HUES64 (cell line): ENCODE measurements around the gene DERA.
"Not testable (repeated sequence)": the region's sequence is repeated elsewhere in the genome, so short reads cannot be mapped to it uniquely, and the experiment has no call there.

ENCODE experiments used
- H3K27ac ChIP-seq: 2 replicates; pipeline ENCODE4 v1.7.0; 2013; ENCODE audit warnings: low read depth, low read length, inconsistent platforms
- H3K27me3 ChIP-seq: 2 replicates; pipeline ENCODE4 v1.6.1; 2013; ENCODE audit warnings: mild to moderate bottlenecking, low read length; ENCODE audit not compliant: insufficient read depth
- H3K36me3 ChIP-seq: 2 replicates; pipeline ENCODE4 v1.6.1; 2013; ENCODE audit warnings: mild to moderate bottlenecking, low read length; ENCODE audit not compliant: insufficient read depth
- H3K4me1 ChIP-seq: 2 replicates; pipeline ENCODE4 v1.6.1; 2013; ENCODE audit warnings: mild to moderate bottlenecking, low read length, moderate library complexity; ENCODE audit not compliant: insufficient read depth
- H3K4me3 ChIP-seq: 2 replicates; pipeline ENCODE4 v1.5.1; 2013; ENCODE audit warnings: mild to moderate bottlenecking, low read length, moderate library complexity
- H3K9ac ChIP-seq: 2 replicates; pipeline ENCODE4 v1.6.1; 2013; ENCODE audit warnings: mild to moderate bottlenecking, low read depth, low read length
- H3K9me3 ChIP-seq: 2 replicates; pipeline ENCODE4 v1.6.1; 2013; ENCODE audit warnings: low read depth, low read length; ENCODE audit not compliant: insufficient read depth
- WGBS: fragments of 150-250, 120-280 bp; methylation state at CpG from one replicate; pipeline ENCODE4 v1.1.7; 2013; ENCODE audit warnings: missing lambda C conversion rate; 5-methylcytosine and 5-hydroxymethylcytosine counted together

The DERA gene

DNA sequence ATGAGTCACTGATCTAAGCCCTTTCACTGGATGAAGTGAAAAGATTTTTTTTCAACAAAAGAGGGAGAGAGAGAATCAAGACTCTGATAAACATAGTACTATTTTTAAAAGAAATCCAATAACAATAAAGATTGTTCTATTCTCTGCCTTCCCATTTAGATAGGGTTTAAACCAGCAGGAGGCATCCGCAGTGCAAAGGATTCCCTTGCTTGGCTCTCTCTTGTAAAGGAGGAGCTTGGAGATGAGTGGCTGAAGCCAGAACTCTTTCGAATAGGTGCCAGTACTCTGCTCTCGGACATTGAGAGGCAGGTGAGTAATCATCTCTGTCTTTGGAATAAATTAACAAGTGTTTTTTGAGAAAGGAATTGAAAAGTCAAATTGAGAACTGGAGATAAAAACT, 124.9 kb downstream of the DERA start:
- Histone ChIP-seq H3K27ac (no peak overlapping the region), H3K9ac (no peak overlapping the region), H3K27me3 (no peaks in the 10 kb centered on the region), H3K9me3 (no peaks in the 10 kb centered on the region), H3K36me3 (no peaks in the 10 kb centered on the region), H3K4me3 (no peak overlapping the region), H3K4me1 (peaks cover 18% of the 10 kb centered on the region)
- 82% methylated on average over 3 of the region's 3 CpGs for WGBS

DNA sequence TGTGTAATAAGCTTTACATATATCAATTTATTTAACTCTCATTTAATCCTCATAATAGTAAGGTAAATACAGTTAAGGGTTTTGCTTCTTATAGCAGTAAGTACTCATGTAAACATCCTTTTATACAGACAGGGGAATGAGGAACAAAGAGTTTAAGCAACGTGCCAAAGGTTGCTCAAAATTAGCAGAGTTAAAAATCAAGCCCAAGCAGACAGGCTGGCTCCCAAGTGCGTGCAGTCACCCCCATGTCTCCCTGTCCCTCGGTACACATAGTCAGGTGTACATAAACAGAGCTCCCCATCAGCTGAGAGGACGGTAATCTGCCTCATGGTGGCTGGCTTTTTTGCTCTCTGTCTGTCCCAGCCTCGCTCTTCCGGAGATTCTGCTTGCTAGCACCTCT, 126.4 kb downstream of the DERA start:
- 86% methylated on average over 6 of the region's 6 CpGs for WGBS

DNA sequence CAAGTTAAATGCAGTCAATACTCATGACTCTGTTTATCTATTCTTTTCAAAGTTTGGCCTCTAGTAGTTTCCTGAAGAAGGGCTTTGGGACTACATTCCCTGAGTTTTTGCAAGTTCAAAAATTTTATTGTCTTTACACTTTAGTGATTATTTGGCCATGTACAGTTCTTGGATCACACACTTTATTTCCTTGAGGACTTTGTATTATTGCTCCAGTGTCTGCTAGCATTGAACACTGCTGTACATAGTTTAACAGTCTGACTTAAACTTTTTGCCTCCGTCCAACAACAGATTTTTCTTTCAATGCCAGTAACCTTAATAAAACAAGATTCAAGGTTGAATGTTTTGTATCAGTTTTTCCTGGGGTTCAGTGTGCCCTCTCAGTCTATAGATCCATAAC, 132.3 kb downstream of the DERA start:
- H3K36me3 ChIP-seq = no peaks in the 10 kb centered on the region
- no peak overlapping the region for H3K9ac ChIP-seq
- no peak overlapping the region for H3K4me3 ChIP-seq
- no peak overlapping the region for H3K27ac ChIP-seq
- H3K27me3 ChIP-seq = no peaks in the 10 kb centered on the region
- H3K4me1 ChIP-seq = no peaks in the 10 kb centered on the region
- WGBS = 89% methylated on average over 1 of the region's 1 CpG
- H3K9me3 ChIP-seq = peaks cover 2% of the 10 kb centered on the region; the same call in 1 of the 2 replicates

More for the DNA sequence above, 126.4 kb downstream of the DERA start:
- H3K27ac ChIP-seq = no peak overlapping the region
- H3K4me3 ChIP-seq = no peak overlapping the region
- H3K9ac ChIP-seq = no peak overlapping the region
- no peaks in the 10 kb centered on the region for H3K27me3 ChIP-seq
- no peaks in the 10 kb centered on the region for H3K36me3 ChIP-seq
- H3K9me3 ChIP-seq = no peaks in the 10 kb centered on the region; the same call in 1 of the 2 replicates
- peaks cover 8% of the 10 kb centered on the region for H3K4me1 ChIP-seq

DNA sequence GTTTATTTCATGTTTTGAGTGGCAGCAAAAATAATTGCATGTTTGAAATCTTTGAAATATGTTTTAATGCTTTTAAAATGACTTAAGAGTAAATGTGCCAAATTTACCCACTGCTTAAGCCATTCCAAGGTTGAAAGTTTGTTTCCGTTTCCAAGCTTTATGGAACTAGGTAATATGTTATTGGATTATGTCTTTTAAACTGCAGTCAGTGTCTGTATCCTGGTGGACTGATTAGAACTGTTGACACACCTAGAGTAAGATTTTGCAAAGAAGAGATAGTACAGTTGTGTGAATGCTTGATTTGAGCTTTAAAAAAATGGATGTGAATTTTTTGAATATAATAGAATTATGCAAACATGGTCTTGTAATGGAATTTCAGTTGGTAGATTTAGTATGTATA, 135.1 kb downstream of the DERA start:
- no peaks in the 10 kb centered on the region for H3K27me3 ChIP-seq
- H3K36me3 ChIP-seq = no peaks in the 10 kb centered on the region
- no peak overlapping the region for H3K27ac ChIP-seq
- WGBS = 98% methylated on average over 1 of the region's 1 CpG
- no peaks in the 10 kb centered on the region for H3K4me1 ChIP-seq
- H3K4me3 ChIP-seq = no peak overlapping the region
- H3K9me3 ChIP-seq = peaks cover 2% of the 10 kb centered on the region; the same call in 1 of the 2 replicates
- no peak overlapping the region for H3K9ac ChIP-seq

DNA sequence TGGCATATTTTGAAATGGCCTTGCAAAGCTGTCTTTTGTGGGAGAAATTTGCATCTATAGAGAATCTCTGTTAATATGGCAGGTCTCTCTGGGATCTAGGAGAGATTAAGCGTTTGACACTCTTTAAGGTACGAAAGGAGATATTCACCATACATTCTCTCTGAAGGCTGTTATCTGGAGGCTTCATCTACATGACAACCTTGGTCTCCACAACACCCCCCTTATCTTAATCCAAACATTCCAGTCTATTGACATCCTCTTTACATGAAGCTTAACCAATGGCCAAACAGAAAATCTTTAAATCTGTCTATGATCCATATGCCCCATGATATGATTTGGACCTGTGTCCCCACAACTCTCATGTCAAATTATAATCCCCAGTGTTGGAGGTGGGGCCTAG, 137.4 kb downstream of the DERA start:
- no peak overlapping the region for H3K9ac ChIP-seq
- H3K9me3 ChIP-seq = 0 out of 2 replicates have a peak, but pooled peaks cover 2% of the 10 kb centered on the region
- WGBS = 93% methylated on average over 2 of the region's 2 CpGs
- no peaks in the 10 kb centered on the region for H3K36me3 ChIP-seq
- no peaks in the 10 kb centered on the region for H3K4me1 ChIP-seq
- H3K27ac ChIP-seq = no peak overlapping the region
- no peaks in the 10 kb centered on the region for H3K27me3 ChIP-seq
- H3K4me3 ChIP-seq = no peak overlapping the region

DNA sequence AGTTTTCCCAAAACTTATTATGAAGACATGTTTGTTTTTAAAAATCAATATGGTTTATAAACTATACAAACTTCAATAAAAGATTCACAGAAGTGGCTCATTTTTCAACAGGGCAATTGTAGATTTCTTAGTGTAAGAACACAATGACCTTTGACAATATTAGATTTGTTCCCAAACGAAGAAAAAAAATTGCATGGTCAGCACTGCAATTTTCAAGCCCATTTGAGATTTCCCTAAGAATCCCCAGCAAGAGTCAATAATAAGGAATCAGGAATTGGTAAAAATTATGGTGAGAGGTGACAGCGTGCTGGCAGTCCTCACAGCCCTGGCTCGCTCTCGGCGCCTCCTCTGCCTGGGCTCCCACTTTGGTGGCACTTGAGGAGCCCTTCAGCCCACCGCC, 145.8 kb downstream of the DERA start:
- Histone ChIP-seq H3K27ac (no peak overlapping the region), H3K9me3 (no peaks in the 10 kb centered on the region), H3K4me1 (no peaks in the 10 kb centered on the region), H3K9ac (no peak overlapping the region), H3K4me3 (no peak overlapping the region), H3K27me3 (no peaks in the 10 kb centered on the region), H3K36me3 (no peaks in the 10 kb centered on the region)
- 94% methylated on average over 6 of the region's 6 CpGs for WGBS

DNA sequence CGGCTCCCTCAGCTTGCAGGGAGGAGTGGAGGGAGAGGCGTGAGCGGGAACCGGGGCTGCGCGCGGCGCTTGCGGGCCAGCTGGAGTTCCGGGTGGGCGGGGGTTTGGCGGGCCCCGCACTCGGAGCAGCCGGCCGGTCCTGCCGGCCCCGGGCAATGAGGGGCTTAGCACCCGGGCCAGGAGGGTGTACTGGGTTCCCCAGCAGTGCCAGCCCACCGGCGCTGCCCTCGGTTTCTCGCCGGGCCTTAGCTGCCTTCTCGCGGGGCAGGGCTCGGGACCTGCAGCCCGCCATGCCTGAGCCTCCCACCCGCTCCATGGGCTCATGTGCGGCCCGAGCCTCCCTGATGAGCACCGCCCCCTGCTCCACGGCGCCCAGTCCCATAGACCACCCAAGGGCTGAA, 146.2 kb downstream of the DERA start:
- 97% methylated on average over 34 of the region's 34 CpGs for WGBS
- not testable (repeated sequence) for H3K4me1 ChIP-seq, H3K4me3 ChIP-seq, H3K27me3 ChIP-seq, H3K27ac ChIP-seq, H3K9me3 ChIP-seq, H3K9ac ChIP-seq, H3K36me3 ChIP-seq

DNA sequence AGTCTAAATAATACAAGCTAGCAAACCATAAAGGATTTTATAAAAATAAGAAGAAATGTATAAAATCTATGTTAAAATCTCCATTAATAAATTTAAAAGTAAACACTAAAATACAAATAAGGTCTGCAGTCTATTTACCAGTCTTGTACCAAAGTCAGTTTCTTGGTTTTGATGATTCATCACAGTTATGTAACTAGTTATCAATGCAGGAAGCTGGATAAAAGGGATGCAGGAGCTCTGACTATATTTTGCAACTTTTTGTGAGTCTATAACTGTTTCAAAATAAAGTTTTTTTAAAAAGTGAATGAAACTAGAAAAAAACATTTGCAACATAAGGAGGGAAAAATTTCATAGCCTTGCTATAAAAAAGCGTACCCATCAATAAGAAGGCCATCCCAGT, 151.5 kb downstream of the DERA start:
- Histone ChIP-seq H3K9ac (no peak overlapping the region), H3K27ac (no peak overlapping the region), H3K4me1 (no peaks in the 10 kb centered on the region), H3K4me3 (no peak overlapping the region), H3K27me3 (no peaks in the 10 kb centered on the region), H3K36me3 (no peaks in the 10 kb centered on the region), H3K9me3 (no peaks in the 10 kb centered on the region)
- 100% methylated on average over 1 of the region's 1 CpG for WGBS

DNA sequence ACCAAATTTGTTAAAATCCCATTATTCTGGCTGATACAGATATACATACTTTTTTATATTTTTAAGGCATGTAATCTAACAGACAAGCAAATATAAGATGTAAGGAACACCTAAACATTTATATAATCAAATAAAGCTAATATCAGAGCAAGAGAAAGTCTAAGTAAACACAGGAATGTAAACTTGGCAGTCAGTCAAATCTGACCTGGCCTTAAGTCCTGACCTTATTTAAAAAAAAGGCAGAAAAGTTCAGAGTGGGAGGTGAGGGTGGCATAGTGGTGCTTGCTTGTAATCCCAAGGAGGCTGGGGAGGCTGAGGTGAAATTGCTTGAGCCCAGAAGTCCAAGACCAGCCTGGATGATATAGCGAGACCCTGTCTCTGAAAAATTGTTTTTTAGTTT, 152.6 kb downstream of the DERA start:
- Histone ChIP-seq H3K4me1 (no peaks in the 10 kb centered on the region), H3K4me3 (no peak overlapping the region), H3K27ac (no peak overlapping the region), H3K27me3 (no peaks in the 10 kb centered on the region), H3K9me3 (no peaks in the 10 kb centered on the region), H3K36me3 (no peaks in the 10 kb centered on the region), H3K9ac (no peak overlapping the region)
- WGBS = no CpG with 5 or more reads among the region's 1 CpG

DNA sequence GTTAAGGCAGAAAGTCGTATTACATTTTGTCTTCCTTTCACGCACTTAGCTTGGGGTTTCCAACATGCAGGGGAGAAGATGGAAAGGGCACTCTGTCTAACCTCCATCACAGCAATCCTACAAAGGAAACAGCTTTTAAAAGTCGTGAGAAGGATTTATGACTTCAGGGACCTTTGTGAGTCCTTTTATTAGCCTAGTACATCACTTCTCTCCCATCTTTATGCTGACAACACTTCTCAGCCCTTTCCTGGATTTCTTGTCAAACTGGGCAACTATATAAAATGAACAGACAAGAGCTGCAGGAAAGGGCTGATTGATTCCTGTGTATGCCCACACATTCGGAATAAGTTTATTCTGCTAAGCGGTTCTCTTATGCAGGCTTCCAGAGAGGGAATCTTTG, 159.0 kb downstream of the DERA start:
- no peak overlapping the region for H3K4me3 ChIP-seq
- no peak overlapping the region for H3K9ac ChIP-seq
- H3K4me1 ChIP-seq = no peaks in the 10 kb centered on the region
- no peak overlapping the region for H3K27ac ChIP-seq
- H3K27me3 ChIP-seq = no peaks in the 10 kb centered on the region
- H3K9me3 ChIP-seq = no peaks in the 10 kb centered on the region
- no peaks in the 10 kb centered on the region for H3K36me3 ChIP-seq
- WGBS = 99% methylated on average over 5 of the region's 5 CpGs

DNA sequence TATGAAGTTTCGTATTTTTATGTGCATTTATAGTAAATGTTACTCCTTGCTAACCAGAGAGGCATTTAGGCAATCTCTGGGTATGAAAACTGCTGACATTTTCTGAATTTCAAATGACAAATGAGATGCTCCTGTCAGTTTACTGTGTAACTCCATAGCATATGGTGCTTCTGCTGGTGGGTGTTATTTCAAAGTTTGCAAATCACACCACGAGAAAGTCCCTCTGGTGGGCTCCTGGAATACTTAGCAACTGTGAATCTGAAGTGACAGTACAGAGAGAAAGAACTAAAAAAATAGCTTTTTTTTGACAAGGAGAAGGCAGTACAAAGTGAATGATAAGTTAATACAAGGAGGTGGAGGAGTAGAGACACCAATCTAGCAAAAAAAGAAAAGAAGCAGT, 161.5 kb downstream of the DERA start:
- Histone ChIP-seq H3K9ac (no peak overlapping the region), H3K4me3 (no peak overlapping the region), H3K27me3 (no peaks in the 10 kb centered on the region), H3K27ac (no peak overlapping the region), H3K9me3 (no peaks in the 10 kb centered on the region), H3K36me3 (no peaks in the 10 kb centered on the region), H3K4me1 (no peaks in the 10 kb centered on the region)
- WGBS = 70% methylated on average over 2 of the region's 2 CpGs

DNA sequence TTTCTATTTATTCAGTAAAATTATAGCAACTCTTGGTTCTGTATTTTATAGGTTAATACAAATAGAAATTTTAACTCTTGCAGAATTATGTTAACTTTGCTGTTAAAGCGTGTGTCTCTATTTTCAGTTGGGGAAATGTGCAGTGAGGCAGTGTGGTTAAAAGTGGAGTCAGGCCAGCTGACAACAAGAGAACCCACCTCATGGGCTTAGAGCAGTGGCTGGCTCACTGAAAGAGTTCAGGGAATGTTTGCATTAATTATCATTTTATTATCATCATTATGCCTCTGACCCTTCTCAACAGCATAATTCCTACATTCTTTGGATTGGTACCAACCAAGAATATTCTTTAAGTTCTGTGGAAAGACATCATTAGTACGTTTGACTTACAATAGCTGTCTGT, 163.8 kb downstream of the DERA start:
- Histone ChIP-seq H3K9ac (no peak overlapping the region), H3K4me3 (no peak overlapping the region), H3K27me3 (no peaks in the 10 kb centered on the region), H3K27ac (no peak overlapping the region), H3K36me3 (no peaks in the 10 kb centered on the region), H3K4me1 (no peaks in the 10 kb centered on the region), H3K9me3 (no peaks in the 10 kb centered on the region)
- WGBS = 100% methylated on average over 2 of the region's 2 CpGs
